GM19035 (cell line): ENCODE measurements around the gene SULT2B1.
"Not testable (repeated sequence)": the region's sequence is repeated elsewhere in the genome, so short reads cannot be mapped to it uniquely, and the experiment has no call there.

Experiments used
- ATAC-seq: cut with Tn5 transposase; IDR thresholded peaks from one replicate; pipeline ENCODE4 v1.9.1; 2021; ENCODE audit not compliant: unreplicated experiment

Gene SULT2B1

GRCh38 chr19:48551437-48552302 lies at the start of gene SULT2B1:
SULT2B1 (plus strand) TSS chr19:48552172; CDS start chr19:48552253, 81 bp downstream.
- no peak for ATAC-seq

GRCh38 chr19:48502350-48503018 lies 49.5 kb upstream of the SULT2B1 start:
- ATAC-seq, result no peak

DNA sequence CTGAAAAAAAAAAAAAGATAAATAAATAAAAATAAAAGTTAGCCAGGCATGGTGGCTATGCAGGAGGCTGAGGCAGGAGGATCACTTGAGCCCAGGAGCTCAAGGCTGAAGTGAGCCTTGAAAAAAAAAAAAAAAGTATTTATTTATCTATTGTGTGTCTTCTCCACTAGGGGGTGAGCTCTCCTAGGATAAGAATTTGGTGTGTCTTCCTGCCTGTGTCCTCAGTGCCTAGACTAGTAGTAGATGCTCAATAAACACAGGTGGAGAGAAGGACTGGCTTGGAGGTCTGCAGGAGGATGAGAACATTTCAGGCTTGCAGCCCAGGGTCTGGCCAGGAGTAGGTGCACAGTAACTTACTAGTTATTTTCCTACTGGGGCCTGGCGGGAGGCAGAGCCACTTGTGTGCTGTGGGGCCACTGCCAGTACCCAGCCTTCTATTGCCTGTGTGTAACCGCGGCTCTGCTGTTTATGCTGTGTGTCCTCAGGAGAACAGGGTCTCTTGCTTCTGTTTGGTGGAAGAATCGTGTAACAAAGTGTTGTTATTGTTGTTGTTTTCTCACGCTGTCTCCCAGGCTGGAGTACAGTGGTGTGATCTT lies 45.7 kb upstream of the SULT2B1 start:
- ATAC-seq, result no peak

- ATAC-seq, result no peak
These were observed 44.0 kb upstream of the SULT2B1 start for GRCh38 chr19:48507911-48508439.

- no peak for ATAC-seq
These were observed 43.1 kb upstream of the SULT2B1 start for GRCh38 chr19:48508729-48509411.

- ATAC-seq, result no peak
These were observed 42.3 kb upstream of the SULT2B1 start for GRCh38 chr19:48509467-48510194.

- ATAC-seq, result no peak
These were observed 41.3 kb upstream of the SULT2B1 start for GRCh38 chr19:48510421-48511268.

DNA sequence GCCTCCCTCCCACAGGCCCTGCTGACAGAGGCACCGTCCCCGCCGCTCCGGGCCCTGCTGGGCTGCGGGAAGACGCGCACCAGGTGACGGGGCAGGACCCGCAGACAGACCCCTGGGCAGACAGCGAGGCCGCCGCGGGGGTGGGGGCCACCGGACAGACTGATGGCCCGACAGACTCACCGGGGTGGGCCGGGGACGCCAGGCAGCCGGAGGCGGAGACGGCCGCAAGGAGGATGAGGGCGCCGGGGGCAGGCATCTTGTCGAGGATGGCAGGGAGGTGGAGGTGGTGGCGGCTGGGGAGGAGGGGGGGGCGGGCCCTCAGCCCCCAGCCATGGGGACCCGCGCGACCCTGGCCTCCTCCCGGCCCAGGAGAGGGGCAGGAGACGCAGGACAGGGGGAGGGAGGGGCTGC lies 40.6 kb upstream of the SULT2B1 start:
- no peak for ATAC-seq

DNA sequence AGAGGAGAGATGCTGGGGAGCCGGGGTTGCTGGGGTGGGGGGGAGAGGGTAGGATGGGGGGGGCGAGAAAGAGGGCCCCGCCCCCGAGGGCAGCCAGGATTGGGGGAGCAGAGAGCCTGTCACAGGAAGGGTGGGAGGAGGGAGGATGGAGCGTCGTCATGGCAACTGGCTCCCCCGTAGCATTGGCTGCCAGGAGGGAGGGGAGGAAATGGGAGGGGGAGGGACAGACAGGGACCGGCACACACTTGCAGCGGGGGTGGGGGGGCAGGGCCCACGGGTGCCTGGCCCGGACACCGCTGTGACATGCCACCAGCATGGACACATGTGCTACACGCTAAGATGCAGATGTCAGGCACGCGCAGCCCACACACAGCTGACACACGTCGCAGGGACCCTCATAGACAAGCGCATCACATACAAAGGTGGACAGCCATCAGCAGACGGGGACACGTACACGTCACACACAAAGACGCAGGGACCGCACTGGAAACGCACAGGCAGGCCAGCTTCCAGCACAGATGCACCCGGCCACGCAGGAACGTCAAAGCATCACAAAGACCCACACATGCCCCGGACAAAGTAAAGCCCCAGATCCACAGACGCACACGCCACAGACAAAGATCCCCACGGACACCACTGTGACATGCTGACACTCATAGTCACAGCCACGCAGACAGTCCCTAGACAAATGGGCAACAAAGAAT lies 40.0 kb upstream of the SULT2B1 start, which contains the start of gene LMTK3:
Gene LMTK3, minus strand, starts transcription at position 36 of the 704 bp plus-strand sequence. CDS start 259 bp downstream, outside the sequence.
- no peak for ATAC-seq

- no peak for ATAC-seq
These were observed 39.3 kb upstream of the SULT2B1 start for GRCh38 chr19:48512504-48513288.

DNA sequence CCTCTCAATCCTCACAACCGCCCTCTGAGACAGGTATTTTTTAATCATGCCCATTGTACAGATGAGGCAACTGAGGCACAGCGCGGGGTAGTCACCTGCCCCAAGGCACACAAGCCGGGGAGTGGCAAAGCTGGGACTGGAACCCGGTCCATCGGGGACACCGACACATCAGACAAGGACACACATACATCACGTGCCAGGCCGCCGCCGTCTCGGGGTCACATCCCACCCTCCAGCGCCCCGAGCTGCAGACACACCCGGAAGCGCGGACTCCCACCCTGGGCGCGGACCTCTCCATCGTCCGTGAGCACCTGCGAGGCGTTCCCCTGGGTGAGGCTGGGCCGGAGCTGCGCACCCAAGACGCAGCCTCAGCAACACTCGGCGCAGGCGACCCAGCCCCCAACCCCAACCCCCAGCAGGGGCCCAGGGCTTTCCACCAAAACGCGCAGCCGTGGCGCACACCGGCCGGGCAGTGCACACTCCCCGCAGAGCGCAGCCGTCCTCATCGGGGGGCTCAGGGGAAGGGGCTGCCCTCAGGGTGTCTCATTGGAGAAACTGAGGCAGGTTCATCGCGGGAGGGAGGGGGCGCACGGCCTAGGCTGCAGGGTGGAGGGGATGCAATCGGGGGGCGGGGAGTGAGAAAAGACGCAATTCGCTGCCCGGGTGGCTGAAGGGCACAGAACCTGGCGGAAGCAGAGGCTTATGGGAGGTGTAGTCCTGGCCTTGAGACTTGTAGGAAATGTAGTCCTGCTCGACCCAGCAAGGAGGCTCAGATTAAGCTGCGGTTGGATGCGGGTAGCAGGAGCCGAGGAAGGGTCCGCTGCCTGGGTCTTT lies 38.5 kb upstream of the SULT2B1 start:
- peak; percentile 74 for ATAC-seq

GRCh38 chr19:48514123-48514458 lies 37.9 kb upstream of the SULT2B1 start:
- no peak for ATAC-seq

DNA sequence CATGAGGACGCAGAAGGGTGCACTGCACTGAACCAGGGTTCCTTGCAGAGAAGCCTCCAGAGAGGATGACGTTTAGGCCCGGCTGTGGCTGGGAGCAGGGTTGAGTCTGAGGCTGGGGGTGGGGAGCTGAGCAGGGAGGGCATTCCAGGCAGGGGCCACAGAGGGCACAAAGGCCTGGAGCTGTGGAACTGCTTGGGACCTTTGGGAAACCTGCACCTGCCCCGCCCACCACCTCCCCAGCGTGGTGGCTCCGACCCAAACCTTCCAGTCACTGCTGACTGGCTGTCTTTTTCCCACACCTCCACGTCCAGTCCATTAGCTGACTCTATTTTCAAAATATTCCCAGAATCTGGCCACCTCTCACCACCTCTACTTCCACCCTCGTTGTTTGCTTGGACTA lies 35.4 kb upstream of the SULT2B1 start:
- no peak for ATAC-seq

DNA sequence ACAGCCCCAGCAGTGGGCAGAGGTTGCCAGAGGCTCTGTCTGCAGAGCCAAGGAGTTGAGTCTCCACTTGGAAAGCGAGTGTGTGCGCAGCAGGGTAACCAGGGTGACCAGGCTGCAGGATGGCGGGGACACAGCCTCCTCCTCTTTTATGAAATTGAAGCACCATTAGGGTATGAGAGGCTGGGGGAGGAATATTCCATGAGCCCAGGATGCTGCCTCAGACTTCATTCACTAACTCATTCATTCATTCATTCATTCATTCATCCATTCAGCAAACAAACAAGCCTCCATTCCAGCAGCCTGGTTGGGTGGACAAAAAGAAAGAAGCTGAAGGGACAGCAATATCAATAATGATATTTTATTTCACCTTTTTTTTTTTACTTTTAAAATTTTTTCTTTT lies 33.8 kb upstream of the SULT2B1 start:
- no peak for ATAC-seq

GRCh38 chr19:48519426-48519825 lies 32.5 kb upstream of the SULT2B1 start:
- ATAC-seq, result not testable (repeated sequence)

- no peak for ATAC-seq
These were observed 31.8 kb upstream of the SULT2B1 start for GRCh38 chr19:48520134-48520533.

GRCh38 chr19:48524221-48524620 lies 27.8 kb upstream of the SULT2B1 start:
- ATAC-seq, result no peak
